ENCODE measurements around the gene CIITA.
"Not testable (repeated sequence)": the region's sequence is repeated elsewhere in the genome, so short reads cannot be mapped to it uniquely, and the experiment has no call there.

CIITA gene

GRCh38 chr16:10923650-10924214 lies 46.7 kb downstream of the CIITA start:
- peaks cover 20% of the 10 kb centered on the region for H3K36me3 Mint-ChIP-seq (ENCODE audit: insufficient read depth)
- DNase-seq (no peak), ATAC-seq (replicated peaks) (no peak)
- no peaks in the 10 kb centered on the region for H3K27me3 Mint-ChIP-seq
- no peaks in the 10 kb centered on the region for H3K9me3 Mint-ChIP-seq
- no peak overlapping the region for H3K4me3 Mint-ChIP-seq
- H3K27ac Mint-ChIP-seq, result peak overlapping the region; percentile 9 to 93
- peaks cover 2 to 5% of the 10 kb centered on the region in 2 donors for H3K4me1 Mint-ChIP-seq (ENCODE audit: low read depth in 2 of 2)

- not testable (repeated sequence) for H3K4me1 Mint-ChIP-seq (ENCODE audit: low read depth in 2 of 2); H3K4me3 Mint-ChIP-seq; H3K9me3 Mint-ChIP-seq; ATAC-seq (replicated peaks); H3K27me3 Mint-ChIP-seq; DNase-seq
- Mint-ChIP-seq H3K27ac (peak overlapping the region in 1 of 2 donors; percentile 60), H3K36me3 (ENCODE audit: insufficient read depth) (peaks cover 18% of the 10 kb centered on the region)
Observed at GRCh38 chr16:10925285-10925684, 48.3 kb downstream of the CIITA start.

GRCh38 chr16:10926094-10926493 lies 49.1 kb downstream of the CIITA start:
- Mint-ChIP-seq H3K27ac (no peak overlapping the region), H3K27me3 (no peaks in the 10 kb centered on the region), H3K4me1 (ENCODE audit: low read depth in 2 of 2) (peaks cover 5 to 13% of the 10 kb centered on the region in 2 donors), H3K4me3 (no peak overlapping the region), H3K9me3 (no peaks in the 10 kb centered on the region), H3K36me3 (ENCODE audit: insufficient read depth) (peaks cover 14% of the 10 kb centered on the region)
- no peak for ATAC-seq (replicated peaks)
- DNase-seq, result no peak

GRCh38 chr16:10926867-10927266 lies 49.9 kb downstream of the CIITA start:
- Mint-ChIP-seq H3K27ac (no peak overlapping the region), H3K36me3 (ENCODE audit: insufficient read depth) (peaks cover 13% of the 10 kb centered on the region), H3K4me1 (ENCODE audit: low read depth in 2 of 2) (peaks cover 5 to 13% of the 10 kb centered on the region in 2 donors)

GRCh38 chr16:10927497-10928112 lies 50.6 kb downstream of the CIITA start:
- no peak overlapping the region for H3K4me3 Mint-ChIP-seq
- no peaks in the 10 kb centered on the region for H3K9me3 Mint-ChIP-seq
- H3K36me3 Mint-ChIP-seq (ENCODE audit: insufficient read depth), result peaks cover 13% of the 10 kb centered on the region
- ATAC-seq (replicated peaks) (no peak), DNase-seq (no peak)
- H3K27me3 Mint-ChIP-seq, result no peaks in the 10 kb centered on the region
- no peak overlapping the region for H3K27ac Mint-ChIP-seq
- peaks cover 5 to 13% of the 10 kb centered on the region in 2 donors for H3K4me1 Mint-ChIP-seq (ENCODE audit: low read depth in 2 of 2)

More at GRCh38 chr16:10926867-10927266, 49.9 kb downstream of the CIITA start:
- H3K4me3 Mint-ChIP-seq, result no peak overlapping the region
- H3K27me3 Mint-ChIP-seq, result no peaks in the 10 kb centered on the region
- ATAC-seq (replicated peaks), result no peak
- H3K9me3 Mint-ChIP-seq, result no peaks in the 10 kb centered on the region
- DNase-seq, result no peak

GRCh38 chr16:10929097-10929496 lies 52.1 kb downstream of the CIITA start:
- H3K4me3 Mint-ChIP-seq; H3K9me3 Mint-ChIP-seq; ATAC-seq (replicated peaks); H3K27me3 Mint-ChIP-seq; DNase-seq: not testable (repeated sequence)
- Mint-ChIP-seq H3K4me1 (ENCODE audit: low read depth in 2 of 2) (peaks cover 11 to 22% of the 10 kb centered on the region in 2 donors), H3K27ac (peak overlapping the region in 1 of 2 donors; percentile 85), H3K36me3 (ENCODE audit: insufficient read depth) (peaks cover 13% of the 10 kb centered on the region)

GRCh38 chr16:10929853-10930754 lies 53.1 kb downstream of the CIITA start:
- Mint-ChIP-seq H3K27me3 (no peaks in the 10 kb centered on the region), H3K27ac (peak overlapping the region in 1 of 2 donors; percentile 85), H3K4me1 (ENCODE audit: low read depth in 2 of 2) (peaks cover 11 to 28% of the 10 kb centered on the region in 2 donors), H3K4me3 (no peak overlapping the region), H3K36me3 (ENCODE audit: insufficient read depth) (peaks cover 13% of the 10 kb centered on the region), H3K9me3 (no peaks in the 10 kb centered on the region)
- DNase-seq (no peak), ATAC-seq (replicated peaks) (no peak)

- Mint-ChIP-seq H3K36me3 (ENCODE audit: insufficient read depth) (peaks cover 13% of the 10 kb centered on the region), H3K9me3 (no peaks in the 10 kb centered on the region), H3K27ac (peak overlapping the region; percentile 44 to 85), H3K27me3 (no peaks in the 10 kb centered on the region), H3K4me1 (ENCODE audit: low read depth in 2 of 2) (peaks cover 15 to 31% of the 10 kb centered on the region in 2 donors), H3K4me3 (no peak overlapping the region)
- ATAC-seq (replicated peaks), result no peak
- no peak for DNase-seq
Observed at GRCh38 chr16:10930755-10931093, 53.7 kb downstream of the CIITA start.

- H3K27ac Mint-ChIP-seq, result peak overlapping the region; percentile 44 to 85
- no peaks in the 10 kb centered on the region for H3K27me3 Mint-ChIP-seq
- no peaks in the 10 kb centered on the region for H3K9me3 Mint-ChIP-seq
- no peak for DNase-seq
- peaks cover 13% of the 10 kb centered on the region for H3K36me3 Mint-ChIP-seq (ENCODE audit: insufficient read depth)
- ATAC-seq (replicated peaks), result no peak
- no peak overlapping the region for H3K4me3 Mint-ChIP-seq
- peaks cover 19 to 33% of the 10 kb centered on the region in 2 donors for H3K4me1 Mint-ChIP-seq (ENCODE audit: low read depth in 2 of 2)
Observed at GRCh38 chr16:10931134-10931533, 54.1 kb downstream of the CIITA start.

- no peaks in the 10 kb centered on the region for H3K9me3 Mint-ChIP-seq
- peaks cover 29 to 41% of the 10 kb centered on the region in 2 donors for H3K4me1 Mint-ChIP-seq (ENCODE audit: low read depth in 2 of 2)
- DNase-seq, result no peak
- ATAC-seq (replicated peaks), result no peak
- H3K27me3 Mint-ChIP-seq, result no peaks in the 10 kb centered on the region
- H3K4me3 Mint-ChIP-seq, result no peak overlapping the region
- H3K27ac Mint-ChIP-seq, result peak overlapping the region; percentile 28 to 75
- H3K36me3 Mint-ChIP-seq (ENCODE audit: insufficient read depth), result peaks cover 10% of the 10 kb centered on the region
Observed at GRCh38 chr16:10931977-10932632, 55.1 kb downstream of the CIITA start.

- peak overlapping the region in 1 of 2 donors; percentile 75 for H3K27ac Mint-ChIP-seq
- H3K4me3 Mint-ChIP-seq, result no peak overlapping the region
- H3K27me3 Mint-ChIP-seq, result no peaks in the 10 kb centered on the region
- DNase-seq (no peak), ATAC-seq (replicated peaks) (no peak)
- no peaks in the 10 kb centered on the region for H3K9me3 Mint-ChIP-seq
- H3K4me1 Mint-ChIP-seq (ENCODE audit: low read depth in 2 of 2), result peaks cover 39 to 48% of the 10 kb centered on the region in 2 donors
- H3K36me3 Mint-ChIP-seq (ENCODE audit: insufficient read depth), result peaks cover 6% of the 10 kb centered on the region
Observed at GRCh38 chr16:10932959-10933710, 56.1 kb downstream of the CIITA start.

GRCh38 chr16:10933865-10934264 lies 56.9 kb downstream of the CIITA start:
- H3K27me3 Mint-ChIP-seq, result no peaks in the 10 kb centered on the region
- peak overlapping the region; percentile 25 to 75 for H3K27ac Mint-ChIP-seq
- peaks cover 47 to 55% of the 10 kb centered on the region in 2 donors for H3K4me1 Mint-ChIP-seq (ENCODE audit: low read depth in 2 of 2)
- H3K36me3 Mint-ChIP-seq (ENCODE audit: insufficient read depth), result peaks cover 6% of the 10 kb centered on the region
- no peaks in the 10 kb centered on the region for H3K9me3 Mint-ChIP-seq
- no peak overlapping the region for H3K4me3 Mint-ChIP-seq
- ATAC-seq (replicated peaks) (no peak), DNase-seq (no peak)
